Measurements from ENCODE around the gene FRMD4A. TPM values are rescaled to one million over a fixed set of nuclear protein-coding genes. Genes with fewer than 3 reads are reported as not detected.

The FRMD4A gene
- total RNA-seq, 2 donors from 2014 or later, result 8.6 to 10.2 TPM

- no peak overlapping the region for H3K9ac ChIP-seq (ENCODE audit: low read depth in 2 of 2, low read length in 2 of 2)
- H3K9me3 ChIP-seq, result no peaks in the 10 kb centered on the region
- H3K27ac ChIP-seq, result no peak overlapping the region
- H3K4me3 ChIP-seq, result no peak overlapping the region
- H3K4me1 ChIP-seq, result no peaks in the 10 kb centered on the region
- TF ChIP-seq, protein P1, sequence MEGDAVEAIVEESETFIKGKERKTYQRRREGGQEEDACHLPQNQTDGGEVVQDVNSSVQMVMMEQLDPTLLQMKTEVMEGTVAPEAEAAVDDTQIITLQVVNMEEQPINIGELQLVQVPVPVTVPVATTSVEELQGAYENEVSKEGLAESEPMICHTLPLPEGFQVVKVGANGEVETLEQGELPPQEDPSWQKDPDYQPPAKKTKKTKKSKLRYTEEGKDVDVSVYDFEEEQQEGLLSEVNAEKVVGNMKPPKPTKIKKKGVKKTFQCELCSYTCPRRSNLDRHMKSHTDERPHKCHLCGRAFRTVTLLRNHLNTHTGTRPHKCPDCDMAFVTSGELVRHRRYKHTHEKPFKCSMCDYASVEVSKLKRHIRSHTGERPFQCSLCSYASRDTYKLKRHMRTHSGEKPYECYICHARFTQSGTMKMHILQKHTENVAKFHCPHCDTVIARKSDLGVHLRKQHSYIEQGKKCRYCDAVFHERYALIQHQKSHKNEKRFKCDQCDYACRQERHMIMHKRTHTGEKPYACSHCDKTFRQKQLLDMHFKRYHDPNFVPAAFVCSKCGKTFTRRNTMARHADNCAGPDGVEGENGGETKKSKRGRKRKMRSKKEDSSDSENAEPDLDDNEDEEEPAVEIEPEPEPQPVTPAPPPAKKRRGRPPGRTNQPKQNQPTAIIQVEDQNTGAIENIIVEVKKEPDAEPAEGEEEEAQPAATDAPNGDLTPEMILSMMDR (IDR thresholded peaks at IDR 0.05), result no peak
- intact Hi-C loops (cut with DNase I), result no loop called here
- no peak for DNase-seq
- peaks cover 4% of the 10 kb centered on the region for H3K27me3 ChIP-seq
- no peaks in the 10 kb centered on the region for H3K36me3 ChIP-seq
Observed at GRCh38 chr10:14181567-14181936, 149.2 kb downstream of the FRMD4A start.

DNA sequence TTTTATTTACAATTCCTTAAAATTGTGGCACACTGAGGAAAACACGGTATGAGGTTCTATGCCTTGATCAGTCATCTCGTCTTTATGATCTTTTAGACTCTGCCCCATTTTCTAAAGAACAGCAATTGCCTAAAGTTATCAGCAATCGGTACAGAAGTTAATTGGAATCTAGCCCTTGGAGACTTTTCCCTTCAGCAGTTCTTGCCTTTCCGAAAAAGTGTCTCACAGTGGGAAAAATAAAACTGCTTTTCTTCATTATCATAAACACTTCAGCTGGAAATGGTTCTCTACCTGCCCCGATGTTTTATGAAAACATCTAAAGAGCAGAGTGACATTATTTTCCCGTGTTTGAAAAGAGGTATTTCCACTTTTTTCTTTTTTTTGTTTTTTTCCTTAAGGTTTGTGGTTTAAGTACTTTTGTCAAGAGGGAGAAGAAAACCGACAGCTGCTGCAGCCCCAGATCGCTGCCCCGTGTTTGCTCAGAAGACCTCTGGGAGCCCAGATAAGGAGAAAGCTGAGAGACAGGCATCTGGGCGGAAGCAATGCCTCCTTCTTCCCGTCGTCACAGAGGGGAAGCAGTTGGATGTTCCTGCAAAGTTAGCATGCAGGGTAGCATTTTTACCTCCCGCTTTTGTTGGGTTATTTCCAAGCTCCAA lies 149.7 kb downstream of the FRMD4A start:
- DNase-seq, result no peak
- Histone ChIP-seq H3K9me3 (no peaks in the 10 kb centered on the region), H3K4me1 (no peaks in the 10 kb centered on the region), H3K9ac (ENCODE audit: low read depth in 2 of 2, low read length in 2 of 2) (no peak overlapping the region), H3K4me3 (no peak overlapping the region), H3K27me3 (peaks cover 4% of the 10 kb centered on the region), H3K36me3 (no peaks in the 10 kb centered on the region), H3K27ac (no peak overlapping the region)
- TF ChIP-seq, protein P1 (IDR thresholded peaks at IDR 0.05), result no peak
- intact Hi-C loops (cut with DNase I), result no loop called here

DNA sequence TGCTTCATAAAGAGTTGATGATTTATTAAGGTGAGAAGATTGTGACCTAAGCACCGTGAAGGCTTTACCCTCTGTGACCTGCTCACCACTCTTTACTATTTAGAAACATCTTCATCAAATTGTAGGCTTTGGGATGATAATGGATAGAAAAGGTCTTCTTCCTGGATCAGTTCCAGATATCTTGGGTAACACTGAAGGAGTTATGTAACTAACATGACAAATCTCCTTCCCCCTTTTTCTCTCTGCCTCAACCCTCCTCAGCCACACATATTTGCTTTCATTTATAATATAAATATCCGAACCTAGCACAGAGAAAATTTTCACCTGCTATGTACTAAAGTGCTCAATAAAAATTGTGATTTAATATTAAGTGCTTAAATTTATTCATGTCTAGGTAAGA lies 151.5 kb downstream of the FRMD4A start:
- H3K9ac ChIP-seq (ENCODE audit: low read depth in 2 of 2, low read length in 2 of 2), result no peak overlapping the region
- intact Hi-C loops (cut with DNase I), result no loop called here
- no peak for DNase-seq
- no peak overlapping the region for H3K27ac ChIP-seq
- no peak overlapping the region for H3K4me3 ChIP-seq
- TF ChIP-seq, protein P1 (IDR thresholded peaks at IDR 0.05), result no peak
- H3K9me3 ChIP-seq, result no peaks in the 10 kb centered on the region
- H3K4me1 ChIP-seq, result no peaks in the 10 kb centered on the region
- H3K27me3 ChIP-seq, result peaks cover 18% of the 10 kb centered on the region
- H3K36me3 ChIP-seq, result no peaks in the 10 kb centered on the region

DNA sequence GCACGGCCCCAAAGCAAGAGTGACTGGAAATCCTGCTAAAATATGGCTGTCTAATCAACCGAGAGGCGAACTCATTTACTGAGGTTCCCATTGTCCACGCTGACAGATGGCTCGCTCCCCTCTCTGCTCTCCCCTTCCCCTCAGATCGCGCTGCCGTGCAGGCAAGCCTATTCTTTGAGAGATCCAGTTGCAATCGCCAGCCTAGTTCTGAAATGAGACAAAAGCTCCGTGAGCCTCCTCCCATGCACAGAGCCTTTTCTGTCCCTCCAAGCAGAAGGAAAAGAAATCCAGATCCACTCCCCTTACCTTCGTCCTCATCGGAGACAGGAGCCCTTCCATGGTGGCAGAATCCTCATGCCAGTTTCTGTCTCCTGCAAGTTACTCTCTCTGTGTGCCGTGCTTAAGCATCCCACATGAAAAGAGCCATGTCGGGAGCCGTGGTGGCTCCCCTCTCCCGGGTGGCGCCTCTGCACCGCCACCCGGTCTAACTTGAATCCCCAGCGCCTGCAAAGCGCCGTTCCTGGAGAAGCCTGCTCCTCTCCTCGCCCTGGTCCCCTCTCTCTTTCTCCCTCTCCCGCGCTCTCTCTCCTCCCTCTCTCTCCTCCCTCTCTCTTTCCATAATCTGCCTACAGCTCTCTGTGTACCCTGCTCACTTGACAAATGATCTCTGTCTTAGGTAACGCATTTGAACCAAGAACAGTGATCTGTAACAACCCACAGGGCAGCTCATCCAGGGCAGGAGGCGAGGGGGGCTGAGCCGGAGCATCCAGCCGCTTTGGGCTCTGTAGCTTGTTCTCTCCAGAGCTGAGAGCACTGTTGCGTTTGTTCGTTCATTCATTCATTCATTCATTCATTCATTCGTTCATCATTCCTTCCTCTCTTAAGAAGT lies 156.8 kb downstream of the FRMD4A start:
- Histone ChIP-seq H3K27ac (no peak overlapping the region), H3K9me3 (no peaks in the 10 kb centered on the region), H3K4me1 (no peaks in the 10 kb centered on the region), H3K27me3 (peaks cover 18% of the 10 kb centered on the region), H3K4me3 (peak overlapping the region; percentile 22), H3K36me3 (no peaks in the 10 kb centered on the region), H3K9ac (ENCODE audit: low read depth in 2 of 2, low read length in 2 of 2) (no peak overlapping the region)
- no peak for DNase-seq
- intact Hi-C loops (cut with DNase I), result no loop called here
- TF ChIP-seq, protein P1 (IDR thresholded peaks at IDR 0.05), result no peak

- TF ChIP-seq, protein P1 (IDR thresholded peaks at IDR 0.05), result no peak
- H3K9me3 ChIP-seq, result no peaks in the 10 kb centered on the region
- peaks cover 18% of the 10 kb centered on the region for H3K27me3 ChIP-seq
- H3K4me3 ChIP-seq, result no peak overlapping the region
- intact Hi-C loops (cut with DNase I), result no loop called here
- H3K4me1 ChIP-seq, result no peaks in the 10 kb centered on the region
- no peaks in the 10 kb centered on the region for H3K36me3 ChIP-seq
- no peak overlapping the region for H3K27ac ChIP-seq
- no peak for DNase-seq
- no peak overlapping the region for H3K9ac ChIP-seq (ENCODE audit: low read depth in 2 of 2, low read length in 2 of 2)
Observed at GRCh38 chr10:14173391-14173705, 157.4 kb downstream of the FRMD4A start.
